HG03066 (cell line): ENCODE measurements around the gene BLTP1.
A peak's percentile ranks its signal among the peaks of the same experiment; 100 is the strongest.
"Not testable (repeated sequence)": the region's sequence is repeated elsewhere in the genome, so short reads cannot be mapped to it uniquely, and the experiment has no call there.

ENCODE experiments used
- ATAC-seq: cut with Tn5 transposase; IDR thresholded peaks from one replicate; pipeline ENCODE4 v1.9.1; 2021; ENCODE audit warnings: low read depth; ENCODE audit not compliant: unreplicated experiment

The BLTP1 gene, protein sequence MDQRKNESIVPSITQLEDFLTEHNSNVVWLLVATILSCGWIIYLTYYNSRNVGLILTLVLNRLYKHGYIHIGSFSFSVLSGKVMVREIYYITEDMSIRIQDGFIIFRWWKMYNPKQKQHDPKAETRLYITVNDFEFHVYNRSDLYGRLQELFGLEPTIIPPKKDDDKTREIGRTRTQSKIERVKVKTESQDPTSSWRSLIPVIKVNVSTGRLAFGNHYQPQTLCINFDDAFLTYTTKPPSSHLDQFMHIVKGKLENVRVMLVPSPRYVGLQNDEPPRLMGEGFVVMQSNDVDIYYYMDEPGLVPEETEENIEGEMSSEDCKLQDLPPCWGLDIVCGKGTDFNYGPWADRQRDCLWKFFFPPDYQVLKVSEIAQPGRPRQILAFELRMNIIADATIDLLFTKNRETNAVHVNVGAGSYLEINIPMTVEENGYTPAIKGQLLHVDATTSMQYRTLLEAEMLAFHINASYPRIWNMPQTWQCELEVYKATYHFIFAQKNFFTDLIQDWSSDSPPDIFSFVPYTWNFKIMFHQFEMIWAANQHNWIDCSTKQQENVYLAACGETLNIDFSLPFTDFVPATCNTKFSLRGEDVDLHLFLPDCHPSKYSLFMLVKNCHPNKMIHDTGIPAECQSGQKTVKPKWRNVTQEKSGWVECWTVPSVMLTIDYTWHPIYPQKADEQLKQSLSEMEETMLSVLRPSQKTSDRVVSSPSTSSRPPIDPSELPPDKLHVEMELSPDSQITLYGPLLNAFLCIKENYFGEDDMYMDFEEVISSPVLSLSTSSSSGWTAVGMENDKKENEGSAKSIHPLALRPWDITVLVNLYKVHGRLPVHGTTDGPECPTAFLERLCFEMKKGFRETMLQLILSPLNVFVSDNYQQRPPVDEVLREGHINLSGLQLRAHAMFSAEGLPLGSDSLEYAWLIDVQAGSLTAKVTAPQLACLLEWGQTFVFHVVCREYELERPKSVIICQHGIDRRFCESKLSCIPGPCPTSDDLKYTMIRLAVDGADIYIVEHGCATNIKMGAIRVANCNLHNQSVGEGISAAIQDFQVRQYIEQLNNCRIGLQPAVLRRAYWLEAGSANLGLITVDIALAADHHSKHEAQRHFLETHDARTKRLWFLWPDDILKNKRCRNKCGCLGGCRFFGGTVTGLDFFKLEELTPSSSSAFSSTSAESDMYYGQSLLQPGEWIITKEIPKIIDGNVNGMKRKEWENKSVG (N-terminal part only)

DNA sequence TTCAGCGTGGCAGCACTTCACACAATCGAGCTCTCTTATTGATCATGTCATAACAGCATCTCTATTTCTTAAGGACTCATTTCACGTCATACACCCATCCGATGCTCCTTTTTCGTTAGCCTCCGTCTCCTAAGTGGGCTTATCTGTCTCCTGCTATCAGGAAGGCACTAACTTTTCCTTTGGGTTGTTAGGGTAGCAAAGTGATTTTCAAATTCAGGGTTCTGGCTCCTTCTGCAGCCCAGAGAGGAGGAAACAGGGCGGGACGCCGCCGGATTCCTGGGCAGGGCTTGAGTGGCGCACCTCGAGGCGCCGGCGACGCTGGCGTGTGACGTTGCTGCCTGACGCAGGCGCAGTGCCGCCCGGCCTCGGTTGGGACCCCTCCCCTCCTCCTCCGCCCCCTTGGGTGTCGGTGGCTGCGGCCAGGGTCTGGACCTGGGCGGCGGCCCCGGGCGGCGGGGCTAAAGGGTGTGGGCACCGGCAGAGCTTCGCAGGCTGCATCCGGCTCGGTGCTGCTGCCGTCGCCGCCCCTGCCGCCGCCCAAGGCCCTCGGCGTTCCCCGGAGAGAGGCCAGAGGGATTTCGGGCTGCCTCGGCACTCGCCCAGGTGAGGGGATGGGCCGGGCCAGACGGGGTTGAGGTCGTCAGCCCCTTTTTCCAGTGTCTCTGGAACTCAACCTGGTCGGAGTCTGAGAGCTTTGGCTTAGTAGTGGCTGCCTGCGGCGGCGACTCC is at the start of gene BLTP1:
Gene BLTP1 (plus strand): TSS at position 350 of the 729 bp plus-strand sequence. CDS start 18,317 bp downstream, outside the sequence.
- ATAC-seq = peak; percentile 95

DNA sequence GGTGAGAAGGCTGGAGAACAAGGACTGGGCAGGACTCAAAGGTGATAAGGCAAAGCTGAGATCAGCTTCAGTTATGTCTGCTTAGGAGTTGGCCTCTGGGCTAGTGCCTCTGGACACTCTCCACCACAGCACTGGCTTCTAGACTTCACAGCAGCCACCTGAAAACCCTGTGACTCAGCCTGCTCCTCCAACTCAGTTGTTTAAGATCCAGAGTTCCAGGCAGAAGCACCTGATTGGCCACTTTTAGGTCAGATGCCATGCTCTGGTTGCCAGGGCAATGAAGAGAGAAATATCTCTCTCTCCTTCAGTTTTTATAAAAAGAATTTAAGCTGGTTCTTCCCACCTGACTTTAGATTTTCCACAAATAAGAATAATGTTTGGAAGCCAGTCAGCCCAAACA is 47.9 kb upstream of the BLTP1 start:
- no peak for ATAC-seq

DNA sequence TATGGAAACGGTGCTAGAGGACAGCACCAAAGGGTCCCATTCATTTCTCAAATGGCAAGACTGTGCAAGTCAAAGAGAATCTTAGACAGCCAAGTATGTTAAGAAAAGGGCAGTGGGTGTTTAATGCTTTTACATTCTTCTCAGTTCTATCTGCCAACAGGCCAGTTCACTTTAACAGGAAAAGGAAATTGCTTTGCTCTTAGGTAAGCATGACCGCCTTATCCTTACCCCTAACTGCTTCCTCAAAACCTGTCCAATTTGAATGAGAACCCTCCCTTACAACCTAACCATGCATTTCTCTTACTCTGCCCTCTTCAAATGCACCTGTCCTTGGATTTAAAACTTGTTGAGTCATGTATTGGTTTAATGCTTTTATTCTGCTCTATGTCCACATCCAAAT is 44.5 kb upstream of the BLTP1 start:
- ATAC-seq = no peak

DNA sequence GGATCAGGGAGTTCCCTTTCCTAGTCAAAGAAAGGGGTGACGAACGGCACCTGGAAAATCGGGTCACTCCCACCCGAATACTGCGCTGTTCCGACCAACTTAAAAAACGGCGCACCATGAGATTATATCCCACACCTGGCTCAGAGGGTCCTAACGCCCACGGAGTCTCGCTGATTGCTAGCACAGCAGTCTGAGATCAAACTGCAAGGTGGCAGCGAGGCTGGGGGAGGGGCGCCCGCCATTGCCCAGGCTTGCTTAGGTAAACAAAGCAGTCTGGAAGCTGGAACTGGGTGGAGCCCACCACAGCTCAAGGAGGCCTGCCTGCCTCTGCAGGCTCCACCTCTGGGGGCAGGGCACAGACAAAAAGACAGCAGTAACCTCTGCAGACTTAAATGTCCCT is 41.8 kb upstream of the BLTP1 start:
- not testable (repeated sequence) for ATAC-seq

DNA sequence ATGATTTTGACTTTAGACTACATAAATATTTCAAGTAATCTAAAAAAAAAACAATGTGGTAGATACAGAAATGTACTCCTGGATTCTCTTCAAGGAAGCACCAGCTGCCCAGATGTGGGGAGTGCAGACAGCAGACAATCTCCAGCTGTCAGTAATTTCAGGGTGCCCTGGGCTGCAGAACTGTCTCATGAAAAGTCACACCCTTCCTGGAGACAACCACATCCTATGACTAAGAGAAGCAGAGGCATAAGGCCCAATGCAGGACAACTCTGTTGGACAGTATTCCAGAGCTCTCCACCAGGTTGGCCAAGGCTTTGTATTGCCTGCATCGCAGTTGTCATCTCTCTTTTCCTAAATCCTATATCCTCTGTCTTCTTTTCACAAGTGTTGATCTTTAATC is 34.4 kb upstream of the BLTP1 start:
- ATAC-seq = no peak

DNA sequence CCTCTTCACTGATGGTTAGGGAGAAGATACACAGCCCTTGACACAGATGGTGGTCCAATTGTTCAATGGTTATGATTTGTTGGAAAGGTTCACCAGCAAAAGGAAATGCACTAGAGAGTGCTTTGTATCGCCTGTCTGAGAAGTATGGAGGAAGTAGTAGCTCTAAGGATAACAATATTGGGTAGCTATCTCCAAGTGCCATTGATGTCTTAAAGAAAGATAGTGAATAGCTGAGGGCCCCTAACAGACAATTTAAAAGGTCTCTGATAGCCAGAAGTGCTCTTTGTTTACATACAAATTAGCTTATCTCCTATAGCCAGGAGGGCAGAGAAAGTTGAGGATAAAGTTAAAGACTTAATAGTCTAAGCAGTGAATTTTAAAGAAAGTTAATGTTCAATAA is 33.9 kb upstream of the BLTP1 start:
- no peak for ATAC-seq

DNA sequence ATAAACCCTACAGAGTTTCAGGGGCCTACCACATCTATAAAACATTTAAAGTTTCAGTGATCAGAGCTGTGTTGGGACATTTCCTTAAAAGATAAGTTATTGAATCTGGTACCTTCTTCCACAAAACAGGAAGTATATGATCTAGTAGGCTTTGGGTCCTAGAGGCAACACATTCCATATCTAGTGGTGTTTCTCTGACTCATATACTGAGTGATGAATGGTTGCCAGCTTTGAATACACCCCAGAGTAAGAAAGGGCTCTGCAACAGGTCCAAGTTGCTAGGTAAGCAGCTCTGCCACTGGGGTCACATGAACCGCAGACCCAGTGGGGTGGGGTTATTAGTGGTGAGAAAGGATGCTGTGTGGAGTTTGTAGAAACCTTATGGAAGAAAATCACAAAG is 32.4 kb upstream of the BLTP1 start:
- no peak for ATAC-seq

DNA sequence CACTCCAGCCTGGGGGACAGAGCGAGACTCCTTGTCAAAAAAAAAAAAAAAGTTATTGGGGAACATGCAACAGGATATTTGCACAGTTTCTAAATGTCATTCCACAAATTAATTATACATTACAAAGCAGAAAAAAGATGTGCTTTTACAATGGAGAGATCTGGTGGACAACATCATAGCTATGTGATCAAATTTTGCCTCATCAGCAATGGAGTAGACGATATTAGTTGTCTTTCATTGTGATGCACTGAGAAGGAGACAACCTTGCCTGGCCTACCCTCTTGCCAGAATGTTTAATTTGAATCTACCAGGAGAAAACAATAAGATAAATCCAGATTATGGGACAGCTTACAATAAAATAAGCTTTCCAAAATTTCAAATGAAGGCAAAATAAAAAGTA is 30.5 kb upstream of the BLTP1 start:
- no peak for ATAC-seq

DNA sequence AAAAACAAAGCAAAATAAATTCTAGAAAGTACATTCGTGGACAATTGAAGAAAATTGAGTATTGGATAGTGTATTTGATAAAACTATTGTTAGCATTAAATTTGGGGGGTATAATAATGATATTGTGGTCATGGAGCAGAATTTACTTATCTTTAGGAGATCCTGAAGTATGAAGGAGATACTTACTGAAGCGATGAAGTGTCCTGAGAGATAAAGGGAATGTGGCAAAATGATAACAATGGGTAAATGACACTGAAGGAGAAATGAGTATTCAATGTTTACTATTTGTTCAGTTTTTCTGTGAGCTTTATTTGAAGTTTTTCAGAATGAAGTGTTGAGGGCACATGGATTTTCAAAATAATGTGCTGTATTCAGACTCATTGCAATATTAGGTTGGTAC is 30.0 kb upstream of the BLTP1 start:
- no peak for ATAC-seq

DNA sequence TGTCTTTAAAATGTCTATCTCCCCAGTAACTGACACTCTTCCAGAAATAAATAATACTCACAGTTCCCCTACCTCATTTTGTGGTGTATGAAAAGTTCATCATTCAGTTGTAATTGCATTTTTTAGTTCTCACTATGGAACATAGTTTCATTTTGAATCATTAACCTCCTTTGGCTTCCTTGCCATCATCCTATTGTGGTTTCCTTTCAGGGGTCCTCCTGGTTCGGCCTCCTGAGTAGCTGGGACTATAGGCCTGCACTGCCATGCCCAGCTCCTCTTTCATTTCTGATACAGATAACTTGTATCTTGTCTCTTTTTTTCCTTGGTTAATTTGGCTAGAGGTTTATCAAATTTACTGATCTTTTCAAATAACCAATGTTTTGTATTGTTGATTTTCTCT is 23.1 kb upstream of the BLTP1 start:
- no peak for ATAC-seq

DNA sequence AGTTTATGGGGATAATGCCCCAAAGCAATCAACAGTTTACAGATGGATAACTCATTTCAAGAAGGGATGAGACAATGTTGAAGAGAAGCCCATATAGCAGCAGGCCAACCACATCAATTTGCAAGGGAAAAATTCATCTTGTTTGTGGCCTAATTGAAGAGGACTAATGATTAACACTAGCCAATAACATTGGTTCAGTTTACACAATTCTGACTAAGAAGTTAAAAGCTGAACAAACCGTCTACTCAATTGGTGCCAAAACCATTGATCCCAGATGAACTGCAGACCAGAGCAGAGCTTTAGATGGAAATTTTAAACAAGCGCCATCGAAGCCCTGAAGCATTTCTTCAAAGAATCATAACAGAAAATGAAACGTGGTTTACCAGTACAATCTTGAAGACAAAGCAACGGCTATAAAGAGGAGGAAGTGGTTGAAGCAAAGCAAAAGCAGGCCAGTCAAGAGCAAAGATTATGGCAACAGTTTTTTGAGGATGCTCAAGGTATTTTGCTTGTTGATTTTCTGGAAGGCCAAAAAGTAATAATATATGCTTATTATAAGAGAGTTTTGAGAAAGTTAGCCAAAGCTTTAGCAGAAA is 20.5 kb upstream of the BLTP1 start:
- no peak for ATAC-seq

DNA sequence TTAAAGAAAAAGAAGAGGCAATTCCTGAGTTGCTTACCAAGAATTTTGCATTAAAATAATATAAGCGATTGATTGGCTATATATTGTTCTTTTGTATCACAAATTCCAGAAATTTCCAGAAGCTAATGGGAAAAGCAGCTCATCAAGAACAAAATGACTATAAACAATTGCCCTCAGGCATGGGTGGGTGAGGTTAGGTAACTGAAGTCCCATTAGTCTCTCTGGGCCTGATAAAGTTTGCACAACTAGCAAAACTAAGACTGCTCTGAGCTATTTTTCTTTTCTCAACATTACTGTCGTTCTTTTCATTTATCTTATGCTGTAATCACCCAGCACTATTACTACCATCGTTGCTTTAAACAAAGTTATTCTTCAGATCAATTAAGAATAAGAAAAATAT is 19.2 kb upstream of the BLTP1 start:
- ATAC-seq = no peak

DNA sequence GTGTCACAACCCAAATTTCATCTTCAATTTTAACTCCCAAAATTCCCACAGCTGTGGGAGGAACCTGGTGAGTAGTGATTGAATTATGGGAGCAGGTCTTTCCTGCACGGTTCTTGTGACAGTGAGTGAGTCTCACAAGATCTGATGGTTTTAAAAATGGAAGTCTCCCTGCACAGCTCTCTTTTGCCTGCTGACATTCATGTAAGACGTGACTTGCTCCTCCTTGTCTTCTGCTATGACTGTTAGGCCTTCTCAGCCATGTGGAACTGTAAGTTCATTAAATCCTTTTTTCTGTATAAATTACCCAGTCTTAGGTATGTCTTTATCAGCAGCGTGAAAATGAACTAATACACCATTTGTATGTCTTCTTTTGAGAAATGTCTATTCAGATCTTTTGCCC is 13.0 kb upstream of the BLTP1 start:
- no peak for ATAC-seq

DNA sequence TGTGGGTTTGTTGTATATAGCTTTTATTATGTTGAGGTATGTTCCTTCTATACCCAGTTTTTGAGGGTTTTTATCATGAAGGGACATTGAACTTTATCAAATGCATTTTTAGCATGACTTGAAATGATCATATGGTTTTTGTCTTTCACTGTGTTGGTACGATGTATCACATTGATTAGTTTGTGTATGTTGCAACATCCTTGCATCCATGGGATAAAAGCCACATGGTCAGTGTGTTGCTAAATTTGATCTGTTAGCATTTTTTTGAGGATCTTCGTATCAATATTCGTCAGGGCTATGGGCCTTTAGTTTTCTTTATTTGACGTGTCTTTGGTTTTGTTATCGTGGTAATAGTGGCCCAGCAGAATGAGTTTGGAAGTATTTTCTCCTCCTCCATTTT is 11.3 kb upstream of the BLTP1 start:
- ATAC-seq = no peak

DNA sequence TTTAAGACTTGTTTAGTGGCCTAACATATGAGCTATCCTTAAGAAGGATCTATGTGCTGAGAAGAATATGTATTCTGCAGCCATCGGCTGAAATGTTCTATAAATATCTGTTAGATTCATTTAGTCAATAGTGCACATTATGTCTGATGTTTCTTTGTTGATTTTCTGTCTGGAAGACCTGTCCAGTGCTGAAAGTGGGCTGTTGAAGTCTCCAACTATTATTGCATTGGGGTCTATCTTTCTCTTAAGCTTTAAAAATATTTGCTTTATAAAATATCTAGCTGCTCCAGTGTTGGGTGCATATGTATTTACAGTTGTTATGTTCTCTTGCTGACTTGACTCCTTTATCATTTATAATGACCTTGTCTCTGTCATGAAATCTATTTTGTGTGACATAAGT is 9.4 kb upstream of the BLTP1 start:
- ATAC-seq = no peak

DNA sequence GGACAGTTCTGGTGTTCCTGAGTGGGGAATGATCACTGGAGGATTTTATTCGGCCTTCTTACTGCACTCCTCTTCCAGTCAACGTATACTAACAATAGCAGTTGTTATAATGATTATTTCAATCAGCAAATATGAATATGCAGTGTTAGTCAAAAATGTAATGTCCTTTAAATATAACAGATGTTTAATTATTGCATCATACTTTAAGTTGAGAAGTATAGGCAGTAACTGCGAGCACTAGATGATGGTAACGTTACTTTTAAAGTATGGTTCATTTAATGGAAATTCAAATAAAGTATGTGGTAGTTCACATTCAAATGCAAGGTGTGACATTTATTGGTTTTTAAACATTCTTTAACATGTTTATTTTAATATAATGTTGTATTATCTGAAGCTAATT is 5.5 kb upstream of the BLTP1 start:
- ATAC-seq = no peak

DNA sequence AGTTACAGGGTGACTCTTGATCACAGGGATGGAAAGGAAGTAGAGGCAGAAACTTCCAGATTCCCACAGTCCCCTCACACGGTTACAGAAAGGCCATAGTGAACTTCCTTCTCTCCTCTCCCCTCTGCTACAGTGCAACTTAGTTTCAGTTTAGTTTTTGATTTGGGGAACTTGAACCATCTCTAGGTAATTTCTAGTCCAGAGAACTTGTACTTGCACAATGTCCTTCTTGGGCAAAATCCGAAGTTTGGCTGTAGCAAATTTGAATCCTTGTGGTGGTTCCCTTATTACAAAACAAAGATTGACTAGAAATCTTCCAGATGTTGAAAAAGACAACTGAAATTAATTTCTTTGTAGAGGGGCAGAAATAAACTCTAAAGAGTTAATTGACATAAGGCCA is 1.2 kb upstream of the BLTP1 start:
- ATAC-seq = no peak

DNA sequence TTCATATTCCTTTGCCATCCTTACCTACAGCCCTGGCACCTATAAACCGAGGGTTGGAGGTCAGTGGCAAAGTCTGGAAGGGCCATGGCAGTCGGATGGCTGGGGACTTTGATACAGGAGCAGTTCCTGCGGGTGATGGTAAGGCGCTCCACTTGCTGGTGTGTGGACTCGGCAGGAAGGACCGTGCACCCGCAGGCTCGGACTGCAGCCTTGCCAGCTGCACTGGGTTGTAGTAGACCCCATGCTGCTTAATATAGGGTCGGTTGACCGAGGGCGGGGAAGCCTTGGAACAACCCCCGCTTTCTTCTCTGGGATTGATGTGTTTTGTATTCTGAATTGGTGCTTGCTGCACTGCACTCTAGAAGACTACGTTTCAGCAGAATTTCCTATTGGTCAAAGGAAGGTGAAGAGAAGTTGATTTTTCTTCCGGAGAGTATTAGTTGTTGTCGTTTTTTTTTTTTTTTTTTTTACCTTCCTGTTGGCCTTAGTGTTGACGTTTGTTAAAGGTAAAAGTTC is 638 bp downstream of the BLTP1 start:
- ATAC-seq = peak; percentile 44

DNA sequence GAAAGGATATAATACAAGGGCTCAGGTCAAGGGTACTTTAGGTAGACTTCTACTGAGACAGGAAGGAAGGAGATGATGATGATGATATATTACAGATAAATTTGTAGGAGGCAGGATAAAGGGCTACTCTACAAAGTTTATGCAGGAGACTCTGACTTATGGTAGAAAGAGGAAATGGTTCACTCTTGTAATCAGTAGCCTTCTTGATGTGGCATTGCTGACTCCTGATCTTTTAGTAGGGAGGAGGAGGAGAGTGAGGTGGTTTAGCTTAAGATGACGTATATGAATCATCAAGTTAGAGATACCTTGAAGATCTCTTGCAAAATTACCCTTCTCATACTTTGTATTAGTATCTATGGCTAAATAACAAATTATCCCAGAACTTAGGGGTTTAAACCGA is 4.7 kb downstream of the BLTP1 start:
- no peak for ATAC-seq

DNA sequence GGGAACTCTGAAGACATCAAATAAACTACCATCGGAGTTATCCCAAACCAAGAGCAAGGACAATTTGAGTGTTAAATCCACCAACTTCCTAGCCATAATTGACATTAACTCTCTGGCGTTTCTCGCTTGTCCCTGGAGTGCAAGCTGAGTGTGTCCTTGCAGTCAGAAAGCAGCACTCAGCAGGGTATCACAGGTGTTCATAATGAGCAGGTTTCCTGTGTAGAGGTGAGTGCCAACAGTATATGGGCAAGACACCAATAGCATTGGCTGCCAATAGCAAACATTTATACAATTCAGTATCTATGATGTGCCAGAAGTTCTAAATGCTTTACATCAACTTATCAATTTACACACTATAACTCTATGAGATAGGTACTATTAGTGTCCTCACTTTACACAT is 11.2 kb downstream of the BLTP1 start:
- ATAC-seq = no peak
